ENCODE data around the gene CSNK1G1.

- TF ChIP-seq CTCF (IDR thresholded peaks at IDR 0.05; ENCODE audit: low read length) (no peak), EZH2phosphoT487 (IDR thresholded peaks at IDR 0.05; ENCODE audit: low read length) (no peak)
These were observed 50.7 kb downstream of the CSNK1G1 start for GRCh38 chr15:64305261-64305660.
